Esophagus squamous epithelium (tissue), 4 donors: Measurements from ENCODE around the gene OR1I1.

Experiments
- POLR2A ChIP-seq, 4 donors: fragments of 450-650 bp; IDR thresholded peaks; one replicate each; pipeline ENCODE4 v1.6.1; 2017; ENCODE audit warnings: antibody characterized with exemption in 4 of 4, mild to moderate bottlenecking in 4 of 4, moderate library complexity in 3 of 4
- TF ChIP-seq, protein P1 (sequence below), 6 experiments: fragments of 450-650 bp in 4 of 6; fragments of 200-600 bp in 2 of 6; sonication (generic) in 2 of 6; IDR thresholded peaks; one replicate each; pipeline ENCODE4 v1.5.1; 2016 to 2019; ENCODE audit warnings: antibody characterized with exemption in 6 of 6, mild to moderate bottlenecking in 4 of 6, moderate library complexity in 4 of 6

DNA sequence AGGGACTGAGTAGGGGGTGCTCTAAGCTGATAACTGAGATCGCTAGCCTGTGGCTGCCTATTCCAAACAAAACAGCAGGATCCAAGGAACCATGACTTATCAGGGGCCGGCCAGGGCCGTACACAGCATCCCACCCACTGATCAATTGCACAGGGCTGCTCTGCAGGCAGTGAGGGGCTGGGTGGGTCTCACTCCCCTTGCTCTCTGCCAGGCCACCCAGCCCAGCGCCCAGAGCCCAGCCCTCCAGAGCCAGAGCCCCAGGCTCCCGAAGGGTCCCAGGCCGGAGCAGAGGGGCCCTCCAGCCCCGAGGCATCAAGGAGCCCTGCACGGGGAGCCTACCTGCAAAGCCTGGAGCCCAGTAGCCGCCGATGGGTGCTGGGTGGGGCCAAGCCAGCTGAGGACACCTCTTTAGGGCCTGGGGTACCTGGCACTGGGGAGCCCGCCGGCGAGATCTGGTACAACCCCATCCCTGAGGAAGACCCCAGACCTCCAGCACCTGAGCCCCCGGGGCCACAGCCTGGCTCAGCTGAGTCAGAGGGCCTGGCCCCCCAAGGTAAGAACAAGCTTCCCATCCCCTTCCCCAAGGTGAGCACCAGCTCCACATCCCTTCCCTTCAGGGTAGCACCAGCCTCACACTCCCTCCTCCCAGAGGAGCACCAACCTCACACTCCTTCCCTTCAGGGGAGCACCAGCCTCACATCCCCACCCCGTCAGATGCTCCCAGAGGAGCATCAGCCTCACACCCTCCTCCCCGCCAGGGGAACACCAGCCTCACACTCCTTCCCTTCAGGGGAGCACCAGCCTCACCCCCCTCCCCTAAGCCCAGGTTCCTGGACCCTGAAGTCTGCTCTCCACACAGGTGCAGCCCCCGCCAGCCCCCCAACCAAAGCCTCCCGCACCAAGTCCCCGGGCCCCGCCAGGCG lies 27.1 kb downstream of the OR1I1 start:
- TF ChIP-seq, protein P1, sequence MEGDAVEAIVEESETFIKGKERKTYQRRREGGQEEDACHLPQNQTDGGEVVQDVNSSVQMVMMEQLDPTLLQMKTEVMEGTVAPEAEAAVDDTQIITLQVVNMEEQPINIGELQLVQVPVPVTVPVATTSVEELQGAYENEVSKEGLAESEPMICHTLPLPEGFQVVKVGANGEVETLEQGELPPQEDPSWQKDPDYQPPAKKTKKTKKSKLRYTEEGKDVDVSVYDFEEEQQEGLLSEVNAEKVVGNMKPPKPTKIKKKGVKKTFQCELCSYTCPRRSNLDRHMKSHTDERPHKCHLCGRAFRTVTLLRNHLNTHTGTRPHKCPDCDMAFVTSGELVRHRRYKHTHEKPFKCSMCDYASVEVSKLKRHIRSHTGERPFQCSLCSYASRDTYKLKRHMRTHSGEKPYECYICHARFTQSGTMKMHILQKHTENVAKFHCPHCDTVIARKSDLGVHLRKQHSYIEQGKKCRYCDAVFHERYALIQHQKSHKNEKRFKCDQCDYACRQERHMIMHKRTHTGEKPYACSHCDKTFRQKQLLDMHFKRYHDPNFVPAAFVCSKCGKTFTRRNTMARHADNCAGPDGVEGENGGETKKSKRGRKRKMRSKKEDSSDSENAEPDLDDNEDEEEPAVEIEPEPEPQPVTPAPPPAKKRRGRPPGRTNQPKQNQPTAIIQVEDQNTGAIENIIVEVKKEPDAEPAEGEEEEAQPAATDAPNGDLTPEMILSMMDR (IDR thresholded peaks at IDR 0.05) = no peak
- no peak for TF ChIP-seq POLR2A (IDR thresholded peaks at IDR 0.05)
